GM13977 (cell line): ENCODE measurements around the gene TRPM8.
"Not testable (repeated sequence)": the region's sequence is repeated elsewhere in the genome, so short reads cannot be mapped to it uniquely, and the experiment has no call there.

Source experiments
- DNase-seq: peaks from one replicate; pipeline ENCODE4 v3.0.0; 2012; ENCODE audit warnings: low spot score
- in situ Hi-C: fragments of 300-500 bp; cut with MboI; formaldehyde crosslinking; loops from one replicate; pipeline ENCODE4 v1.12.0; 2022; ENCODE audit warnings: low sequenced_read_pairs, low pct_unique_long_range_greater_than_20kb, mixed read lengths, inconsistent platforms; ENCODE audit not compliant: unreplicated experiment
- TF ChIP-seq, protein P1 (sequence below): IDR thresholded peaks from 2 replicates; pipeline ENCODE4 v1.5.1; 2012; ENCODE audit warnings: mild to moderate bottlenecking, control low read depth; ENCODE audit not compliant: insufficient read depth; ENCODE audit errors: extremely low read depth, missing control alignments

Gene TRPM8

DNA sequence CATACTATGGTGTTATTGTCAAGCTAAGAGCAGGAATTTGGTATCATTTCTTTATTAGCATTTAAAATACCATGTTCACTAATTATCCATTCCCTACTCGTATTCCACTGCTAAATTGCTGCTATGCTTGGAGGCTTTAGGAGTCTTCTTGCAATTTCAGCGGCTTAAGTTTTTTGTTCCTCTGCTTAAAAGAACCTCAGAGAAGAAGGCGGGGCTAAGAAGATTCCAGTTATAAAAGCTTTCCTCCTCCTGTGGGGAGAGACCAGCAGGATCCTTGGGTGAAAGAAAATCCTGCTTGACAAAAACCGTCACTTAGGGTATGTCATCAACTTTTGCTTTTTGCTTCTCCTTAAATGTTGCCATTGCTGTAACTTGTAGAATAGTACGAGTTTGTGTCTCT is at the start of gene TRPM8:
Gene TRPM8, plus strand, starts transcription at position 258 of the 400 bp plus-strand sequence. CDS start 9,165 bp downstream, outside the sequence.
- TF ChIP-seq, protein P1, sequence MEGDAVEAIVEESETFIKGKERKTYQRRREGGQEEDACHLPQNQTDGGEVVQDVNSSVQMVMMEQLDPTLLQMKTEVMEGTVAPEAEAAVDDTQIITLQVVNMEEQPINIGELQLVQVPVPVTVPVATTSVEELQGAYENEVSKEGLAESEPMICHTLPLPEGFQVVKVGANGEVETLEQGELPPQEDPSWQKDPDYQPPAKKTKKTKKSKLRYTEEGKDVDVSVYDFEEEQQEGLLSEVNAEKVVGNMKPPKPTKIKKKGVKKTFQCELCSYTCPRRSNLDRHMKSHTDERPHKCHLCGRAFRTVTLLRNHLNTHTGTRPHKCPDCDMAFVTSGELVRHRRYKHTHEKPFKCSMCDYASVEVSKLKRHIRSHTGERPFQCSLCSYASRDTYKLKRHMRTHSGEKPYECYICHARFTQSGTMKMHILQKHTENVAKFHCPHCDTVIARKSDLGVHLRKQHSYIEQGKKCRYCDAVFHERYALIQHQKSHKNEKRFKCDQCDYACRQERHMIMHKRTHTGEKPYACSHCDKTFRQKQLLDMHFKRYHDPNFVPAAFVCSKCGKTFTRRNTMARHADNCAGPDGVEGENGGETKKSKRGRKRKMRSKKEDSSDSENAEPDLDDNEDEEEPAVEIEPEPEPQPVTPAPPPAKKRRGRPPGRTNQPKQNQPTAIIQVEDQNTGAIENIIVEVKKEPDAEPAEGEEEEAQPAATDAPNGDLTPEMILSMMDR, result no peak
- in situ Hi-C loops, result no loop called here
- DNase-seq, result no peak

DNA sequence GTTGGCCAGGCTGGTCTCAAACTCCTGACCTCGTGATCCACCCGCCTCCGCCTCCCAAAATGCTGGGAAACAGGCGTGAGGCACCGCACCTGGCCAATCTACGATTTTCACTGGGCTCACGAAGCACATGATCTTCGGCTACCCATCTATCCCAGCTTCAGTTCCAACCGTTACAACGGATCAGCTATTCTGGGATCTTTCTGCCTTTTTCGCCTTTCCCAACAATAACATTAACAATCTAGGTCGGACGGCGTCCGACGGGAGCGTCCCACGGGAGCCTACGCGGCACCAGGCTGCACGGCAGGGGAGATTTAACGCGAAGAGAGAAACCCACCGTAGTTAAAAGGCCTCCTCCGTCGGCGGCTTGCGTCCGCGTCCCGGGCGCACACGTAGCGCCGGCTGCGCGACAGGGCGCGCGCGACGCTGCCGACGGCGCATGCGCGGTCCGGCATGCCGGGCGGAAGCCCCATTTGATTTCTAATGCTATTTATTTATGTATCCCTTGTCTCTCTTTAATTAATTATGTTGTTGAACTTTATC is 49.1 kb upstream of the TRPM8 start, which contains the start of gene MSL3B:
Gene MSL3B, minus strand, starts transcription at position 394 of the 540 bp plus-strand sequence.
- peak; percentile 82 for DNase-seq
- TF ChIP-seq, protein P1, result no peak
- in situ Hi-C loops, result no loop called here

DNA sequence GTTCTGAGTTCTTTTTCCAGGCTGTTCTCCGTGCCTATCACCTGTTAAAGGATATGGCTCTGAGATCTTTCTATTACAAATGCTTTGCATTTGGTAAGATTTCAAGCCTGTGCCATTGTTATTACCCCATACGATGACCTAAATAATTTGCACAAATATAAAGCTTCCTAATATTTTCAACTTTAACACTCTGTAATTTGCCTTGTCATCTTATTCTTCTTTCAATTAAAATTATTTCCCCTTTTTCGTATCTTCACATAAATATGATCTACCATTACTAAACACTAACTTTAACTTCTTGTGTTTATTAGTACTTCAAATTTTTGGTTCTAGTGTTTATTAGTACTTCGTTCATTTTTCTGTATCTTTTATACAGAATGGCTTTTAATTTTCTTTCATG is 45.7 kb upstream of the TRPM8 start:
- in situ Hi-C loops, result no loop called here
- DNase-seq, result no peak

DNA sequence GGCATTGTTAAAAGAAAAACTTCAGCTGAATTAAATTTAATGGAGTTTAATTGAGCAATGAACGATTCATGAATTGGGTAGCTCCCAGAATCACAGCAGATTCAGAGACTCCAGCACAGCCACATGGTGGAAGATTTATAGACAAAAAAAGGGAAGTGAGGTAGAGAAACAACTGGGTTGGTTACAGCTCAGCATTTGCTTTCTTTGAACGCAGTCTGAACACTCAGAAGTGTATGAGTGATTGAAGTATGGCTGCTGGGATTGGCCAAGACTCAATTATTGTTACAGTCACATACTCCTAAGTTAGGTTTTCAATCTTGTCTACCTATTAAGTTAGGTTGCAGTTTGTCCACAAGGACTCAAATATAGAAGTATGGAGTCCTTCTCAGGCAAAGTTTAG is 45.0 kb upstream of the TRPM8 start:
- in situ Hi-C loops, DNase-seq: not testable (repeated sequence)

More for the DNA sequence above, 45.7 kb upstream of the TRPM8 start:
- TF ChIP-seq, protein P1, result no peak

DNA sequence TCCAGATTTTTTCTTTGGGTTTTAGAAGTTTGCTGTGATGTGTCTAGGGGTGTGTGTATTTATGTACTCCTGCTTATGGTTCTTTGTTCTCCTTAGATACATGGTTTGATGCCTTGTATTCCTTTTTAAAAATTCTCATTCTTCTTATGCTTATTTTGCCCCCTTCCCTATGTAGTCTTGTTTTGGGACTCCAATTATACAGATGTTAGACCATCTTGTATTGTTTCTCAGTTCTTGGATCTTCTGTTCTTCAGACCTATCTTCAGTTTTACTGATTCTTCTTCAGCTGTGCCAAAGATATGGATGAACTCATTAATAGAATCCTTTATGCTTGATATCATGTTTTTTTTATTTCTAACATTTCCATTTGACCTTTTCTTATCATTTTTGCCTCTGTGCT is 34.8 kb upstream of the TRPM8 start:
- no peak for DNase-seq
- in situ Hi-C loops, result no loop called here
- TF ChIP-seq, protein P1, result no peak

DNA sequence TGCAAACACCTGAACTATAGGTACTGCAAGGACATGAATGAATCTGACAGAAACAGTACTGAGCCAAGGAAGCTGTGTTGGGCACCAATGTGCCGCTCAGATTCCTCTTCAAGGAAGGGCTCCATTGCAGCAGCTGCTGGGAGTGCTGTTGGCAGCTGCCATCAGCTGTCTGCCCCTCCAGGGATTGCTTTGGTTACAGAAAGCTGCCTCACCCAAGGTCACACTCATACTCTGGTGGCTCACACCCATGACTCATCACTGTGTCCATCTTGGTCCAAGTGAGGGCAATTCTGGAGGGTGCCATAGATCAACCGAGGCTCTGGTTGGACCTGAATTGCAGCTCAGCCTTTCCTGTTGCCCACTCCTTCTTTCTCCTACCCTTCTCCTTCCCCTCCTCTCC is 24.4 kb upstream of the TRPM8 start:
- TF ChIP-seq, protein P1, result no peak

DNA sequence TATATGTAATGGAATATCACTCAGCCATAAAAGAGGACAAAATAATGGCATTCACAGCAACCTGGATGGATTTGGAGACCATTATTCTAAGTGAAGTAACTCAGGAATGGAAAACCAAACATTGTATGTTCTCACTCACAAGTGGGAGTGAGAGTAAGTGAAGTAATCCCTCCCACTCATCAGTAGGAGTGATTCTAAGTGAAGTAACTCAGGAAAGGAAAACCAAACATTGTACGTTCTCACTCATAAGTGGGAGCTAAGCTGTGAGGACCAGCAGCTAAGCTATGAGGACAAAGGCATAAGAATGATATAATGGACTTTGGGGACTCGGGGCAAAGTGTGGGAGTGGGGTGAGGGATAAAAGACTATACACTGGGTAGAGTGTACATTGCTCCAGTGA is 20.9 kb upstream of the TRPM8 start:
- DNase-seq, in situ Hi-C loops: not testable (repeated sequence)

More for the DNA sequence above, 24.4 kb upstream of the TRPM8 start:
- no peak for DNase-seq
- in situ Hi-C loops, result no loop called here

DNA sequence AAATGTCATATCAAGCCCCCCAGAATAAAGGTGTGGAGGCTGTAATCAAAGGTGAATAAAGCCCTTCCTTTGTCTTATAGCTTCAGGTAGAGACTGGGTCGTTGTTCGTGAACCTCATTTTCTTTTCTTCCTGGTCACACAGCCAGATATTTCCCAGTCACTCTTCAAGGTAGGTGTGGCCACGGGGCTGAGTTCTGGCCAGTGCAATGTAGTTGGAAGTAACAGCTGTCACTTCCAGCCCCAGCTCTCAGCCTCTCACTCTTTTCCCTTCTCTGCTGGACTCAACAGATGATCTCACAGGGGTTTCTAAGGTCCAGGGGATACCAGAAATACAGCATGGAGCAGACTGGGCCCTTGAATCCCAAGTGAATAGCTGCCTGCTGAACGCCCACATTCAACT is 15.8 kb upstream of the TRPM8 start:
- no peak for DNase-seq
- in situ Hi-C loops, result no loop called here
- TF ChIP-seq, protein P1, result no peak
